A673 (cell line): Measurements from ENCODE around the gene RAPGEF4.

Experiments
- CTCF ChIP-seq: fragments of 300-800, 200-600 bp; sonication (generic); conservative IDR thresholded peaks from 2 replicates; pipeline ENCODE4 v1.5.1; 2017; ENCODE audit warnings: low read depth, mild to moderate bottlenecking, antibody characterized with exemption, low read length, moderate library complexity, mixed read lengths
- EZH2 ChIP-seq: fragments of 200-600 bp; sonication (generic); IDR thresholded peaks from 2 replicates; pipeline ENCODE4 v1.6.1; 2017; ENCODE audit warnings: borderline replicate concordance, low read depth, mild to moderate bottlenecking, mixed read lengths, antibody characterized with exemption, low read length; ENCODE audit not compliant: poor library complexity, severe bottlenecking

GRCh38 chr2:172763079-172763478 lies 27.4 kb downstream of the RAPGEF4 start:
- TF ChIP-seq CTCF (no peak), EZH2 (no peak)
